ENCODE measurements around the gene OPN4.

The OPN4 gene

GRCh38 chr10:86648704-86649427 lies 5.5 kb upstream of the OPN4 start:
- DNase-seq: no peak

DNA sequence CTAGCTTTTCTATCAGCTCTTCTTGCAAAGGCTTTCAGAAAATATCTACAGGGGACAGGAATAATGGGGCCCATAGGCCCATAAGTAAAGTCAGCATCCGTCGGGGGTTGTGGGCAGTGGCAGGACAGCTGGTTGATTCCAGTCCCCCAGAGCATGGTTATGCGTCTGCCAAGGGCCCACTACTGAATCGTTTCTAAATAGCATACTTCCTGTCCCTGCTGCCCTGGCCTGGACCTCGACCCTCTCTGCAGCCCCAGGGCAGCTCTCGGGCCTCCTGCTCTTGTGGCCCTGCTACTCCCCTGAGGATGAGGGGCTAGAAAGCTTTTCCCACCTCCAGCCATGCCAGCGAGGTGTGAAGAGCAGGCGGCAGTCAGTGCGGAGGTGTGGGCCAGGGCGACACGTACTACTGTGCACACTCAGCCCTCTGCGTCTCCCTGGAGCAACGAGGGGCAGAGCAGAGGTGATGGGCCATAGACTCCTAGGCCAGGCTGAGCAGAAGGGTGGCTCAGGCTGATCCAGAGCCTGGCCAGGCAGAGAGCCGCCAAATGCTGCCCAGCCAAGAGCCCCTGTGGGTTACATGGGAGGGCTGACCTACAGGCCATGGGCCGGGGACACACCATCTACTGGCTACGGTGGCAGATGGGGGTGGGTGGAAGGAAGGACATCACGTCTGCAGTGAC lies 4.7 kb upstream of the OPN4 start:
- DNase-seq: no peak

DNA sequence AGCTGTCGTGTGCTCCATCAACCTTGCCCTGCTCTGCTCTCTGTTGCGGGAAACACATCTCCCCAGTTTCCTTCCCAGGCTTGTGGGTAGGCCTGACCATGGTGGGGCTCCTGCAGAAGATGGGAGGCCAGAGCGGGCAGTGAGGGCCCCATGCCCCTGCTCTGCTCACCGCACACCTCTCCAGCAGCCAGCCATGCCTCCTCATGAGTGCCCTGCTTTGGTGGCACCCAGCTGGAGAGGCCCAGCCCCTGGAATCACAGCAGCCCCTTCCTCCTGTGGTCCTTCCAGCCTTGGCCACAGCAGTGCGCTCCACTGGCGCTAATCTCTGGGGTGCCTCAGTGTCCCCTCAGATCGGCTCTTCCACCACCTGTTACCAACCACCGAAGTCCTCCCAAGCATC lies 4.2 kb upstream of the OPN4 start:
- DNase-seq: no peak

GRCh38 chr10:86651021-86651471 lies 3.3 kb upstream of the OPN4 start:
- DNase-seq: no peak

GRCh38 chr10:86651631-86652331 lies 2.6 kb upstream of the OPN4 start:
- DNase-seq: no peak

DNA sequence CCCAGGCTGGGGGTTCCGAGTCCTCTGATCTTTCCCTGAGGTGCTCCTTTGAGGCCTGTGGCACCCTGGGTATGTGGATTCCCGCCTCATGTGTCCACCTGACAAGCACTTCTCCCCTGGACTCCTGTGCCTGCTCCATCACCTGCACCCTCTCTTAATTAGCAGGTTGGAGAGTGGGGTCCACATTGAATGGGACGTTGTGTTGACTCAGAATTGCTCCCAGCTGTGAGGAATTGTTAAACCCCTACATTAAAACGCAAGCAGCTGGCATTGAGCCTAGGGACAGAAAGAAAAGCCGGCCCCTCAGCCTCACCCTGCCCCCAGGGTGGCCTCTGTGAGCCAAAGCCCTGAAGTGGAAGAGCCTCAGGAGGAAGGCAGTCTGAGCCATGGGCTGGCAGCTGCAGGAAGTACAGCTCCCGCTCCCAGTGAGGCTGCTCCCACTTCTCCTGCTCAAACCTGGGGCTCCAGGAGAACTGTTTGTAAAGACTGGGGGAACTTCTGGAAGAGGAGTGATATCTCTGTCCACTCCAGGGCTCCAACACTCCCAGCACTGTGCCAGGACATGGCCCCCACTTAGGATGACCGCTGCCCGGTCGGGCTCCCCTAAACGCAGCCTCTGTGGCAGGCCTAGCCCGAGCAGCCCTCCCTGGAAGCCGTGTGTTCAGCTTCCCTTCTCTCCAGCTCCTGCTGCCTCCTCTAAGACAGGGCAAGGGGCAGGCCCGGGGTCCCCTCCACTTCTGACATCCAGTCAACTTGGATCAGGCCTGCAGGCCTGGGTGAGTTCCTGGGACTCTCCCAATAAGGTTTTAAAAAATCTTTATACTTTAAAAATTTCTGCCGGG lies 1.8 kb upstream of the OPN4 start:
- DNase-seq: no peak

GRCh38 chr10:86653379-86653778 lies 968 bp upstream of the OPN4 start:
- DNase-seq: no peak

GRCh38 chr10:86653987-86654386 lies 360 bp upstream of the OPN4 start:
- DNase-seq: no peak

- no peak for DNase-seq
Measured at GRCh38 chr10:86655173-86655540, 810 bp downstream of the OPN4 start.

DNA sequence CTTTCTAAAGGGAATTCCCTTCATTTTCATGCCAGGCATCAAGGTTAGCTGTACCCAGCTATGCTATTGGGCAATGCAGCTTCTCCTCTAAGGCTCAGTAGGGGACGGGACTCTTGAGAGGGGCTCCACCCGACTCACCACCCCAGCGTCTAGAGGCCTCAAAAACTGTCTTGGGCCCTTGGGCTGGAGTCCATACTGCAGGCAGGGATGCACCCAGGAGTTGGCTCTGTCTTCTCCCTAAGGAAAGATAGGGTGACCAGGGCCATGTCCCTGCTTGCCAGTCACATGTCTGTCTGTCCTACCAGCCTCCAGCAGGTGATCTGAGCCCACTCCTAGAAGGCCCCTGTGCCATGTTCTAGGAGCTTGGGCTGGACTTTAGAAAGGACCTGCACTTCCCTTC lies 1.2 kb downstream of the OPN4 start:
- DNase-seq: no peak

DNA sequence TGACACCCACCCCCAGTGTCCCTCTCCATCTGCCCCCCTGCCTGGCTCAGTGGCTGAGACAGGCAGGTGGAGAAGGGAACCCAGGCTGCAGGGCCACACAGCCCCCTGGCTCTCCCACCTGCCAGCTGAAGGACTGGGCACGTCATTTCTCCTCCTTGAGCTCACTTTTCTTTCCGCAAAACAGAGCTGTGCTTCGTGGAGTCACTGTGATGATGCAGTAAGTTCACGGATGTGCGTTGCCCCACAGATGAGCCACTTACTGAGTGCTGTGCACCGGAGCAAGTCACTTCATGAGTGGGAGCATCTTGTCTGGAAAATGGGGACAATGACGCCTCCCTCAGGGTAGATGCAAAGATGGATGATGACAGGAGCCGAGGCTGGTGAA lies 2.7 kb downstream of the OPN4 start:
- no peak for DNase-seq

DNA sequence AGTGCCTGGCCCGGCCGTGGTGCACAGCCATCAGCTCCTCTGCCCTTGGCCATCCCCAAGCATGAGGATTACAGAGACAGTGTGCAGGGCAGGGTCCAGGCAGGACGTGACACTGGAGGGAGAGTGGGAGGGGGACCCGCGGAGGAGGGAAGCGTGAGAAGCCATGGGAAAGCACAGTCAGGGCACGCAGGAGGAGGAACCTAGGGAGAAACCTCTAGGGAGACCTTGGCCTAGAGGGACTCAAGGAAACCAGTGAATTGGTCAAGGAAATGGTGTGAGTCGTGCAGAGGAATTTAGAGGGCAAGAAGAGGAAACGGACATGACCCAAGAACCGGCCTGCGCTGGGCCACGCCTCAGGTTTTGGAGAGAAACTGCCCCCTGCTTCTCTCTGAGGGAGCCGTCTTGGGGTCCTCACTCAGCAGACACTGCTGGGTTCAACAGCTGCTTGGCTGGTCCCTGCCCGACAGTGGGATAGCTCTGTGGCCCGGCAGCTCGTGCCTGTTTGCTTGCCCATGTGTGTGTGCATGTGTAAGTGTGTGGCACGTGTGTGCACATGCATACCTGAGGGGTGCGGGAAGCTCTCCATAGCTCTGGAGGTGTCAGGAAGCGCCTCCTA lies 3.2 kb downstream of the OPN4 start:
- no peak for DNase-seq

- DNase-seq: no peak
Measured at GRCh38 chr10:86658261-86658741, 4.0 kb downstream of the OPN4 start.

GRCh38 chr10:86658751-86659150 lies 4.4 kb downstream of the OPN4 start:
- DNase-seq: no peak

- DNase-seq: no peak
Measured at GRCh38 chr10:86659161-86659691, 4.9 kb downstream of the OPN4 start.

GRCh38 chr10:86659721-86660453 lies 5.5 kb downstream of the OPN4 start:
- no peak for DNase-seq

- DNase-seq: no peak
Measured at GRCh38 chr10:86661161-86662025, 7.0 kb downstream of the OPN4 start.

GRCh38 chr10:86662186-86663045 lies 8.1 kb downstream of the OPN4 start:
- DNase-seq: no peak

DNA sequence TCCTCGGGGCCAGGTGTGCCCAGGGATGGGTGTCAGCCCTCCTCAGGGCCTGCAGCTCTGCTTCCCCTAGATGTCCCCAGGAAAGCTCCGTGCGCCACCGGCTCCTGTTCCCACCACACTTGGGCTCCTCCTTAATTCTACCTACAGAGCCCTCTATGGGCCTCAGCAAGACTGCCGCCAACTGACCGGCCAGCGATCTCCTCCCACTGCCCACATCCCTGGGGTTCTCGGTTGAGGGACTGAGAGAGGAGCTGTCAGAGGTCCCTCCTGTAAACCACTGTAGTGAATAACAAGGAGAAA lies 8.6 kb downstream of the OPN4 start:
- no peak for DNase-seq

All from activated CD4-positive, alpha-beta T cell treated with anti-CD3 and anti-CD28 coated beads, Interleukin-2, amount 50 U/mL, for 4 hours (primary cell).